ENCODE results near the gene FAM174C. TPM values are rescaled to one million over a fixed set of nuclear protein-coding genes. Genes with fewer than 3 reads are reported as not detected.

The FAM174C gene
- total and polyA plus RNA-seq, 2 of the 8 experiments (the other 6 are each of a cell fraction or from before 2014, with no cell fraction given), result 44.5 to 125 TPM

- no peak for TF ChIP-seq ATF3 (IDR thresholded peaks at IDR 0.05; ENCODE audit: insufficient read depth, low read depth, low read length)
- no peak for TF ChIP-seq MAFK (IDR thresholded peaks at IDR 0.05; ENCODE audit: low read depth, low read length)
Observed at GRCh38 chr19:1244693-1245451, 30.5 kb upstream of the FAM174C start (continued).

Data from H1 (cell line).